HCT116 (cell line): ENCODE results near the gene WWOX. TPM values are rescaled to one million over a fixed set of nuclear protein-coding genes. Genes with fewer than 3 reads are reported as not detected.

Experiments used
- ATAC-seq: fragments of 200-7000 bp; cut with Tn5 transposase; 2 replicates; pipeline ENCODE4 v1.9.1; 2020; ENCODE audit warnings: mild to moderate bottlenecking, moderate library complexity
- BruUV-seq: library from RNA; stranded (reverse); fragments of 400-500 nt; replicated peaks from 2 replicates; lab custom pipeline; 2021; lab: Mats Ljungman, UMichigan
- CTCF ChIA-PET: fragments of 300-600 bp; sonication (Branson Sonifier 250); formaldehyde crosslinking; loops from one replicate; lab custom pipeline; 2021; ENCODE audit warnings: antibody characterized with exemption; lab: Charles Lee
- POLR2A ChIA-PET: fragments of 300-600, 350-600 bp; sonication (Branson Sonifier 250); formaldehyde crosslinking; loops from one replicate; lab custom pipeline; 2021; ENCODE audit warnings: antibody characterized with exemption; lab: Charles Lee
- RAD21 ChIA-PET, 2 experiments: fragments of 300-600 bp; sonication (Branson Sonifier 250); formaldehyde crosslinking; loops; one replicate each; lab custom pipeline; 2023; ENCODE audit warnings: low total read pairs in 2 of 2; ENCODE audit not compliant: uncharacterized antibody in 2 of 2, unreplicated experiment in 2 of 2, low non-redundant PET in 1 of 2; lab: Charles Lee
- DNase-seq: peaks from one replicate; pipeline ENCODE4 v3.0.0-alpha.2; 2010; ENCODE audit warnings: low read depth, low spot score
- H2AFZ ChIP-seq: fragments of 200-600 bp; shearing (Covaris generic), sonication (generic); 2 replicates; pipeline ENCODE4 v1.6.1; 2017; ENCODE audit warnings: low read depth, mixed run types, mixed read lengths, antibody characterized with exemption, low read length; ENCODE audit not compliant: poor library complexity, severe bottlenecking
- H3K27ac ChIP-seq: 2 replicates; pipeline ENCODE4 v1.5.1; 2012; ENCODE audit warnings: low read depth, low read length
- H3K27me3 ChIP-seq: fragments of 200-600 bp; sonication (generic); 2 replicates; pipeline ENCODE4 v1.6.1; 2016; ENCODE audit warnings: mixed run types, low read length, mixed read lengths; ENCODE audit not compliant: insufficient read depth
- H3K36me3 ChIP-seq, 2 experiments: fragments of 200-500 bp in 1 of 2; fragments of 200-600 bp in 1 of 2; sonication (Bioruptor generic) in 1 of 2; sonication (generic) in 1 of 2; 2 replicates each; pipeline versions ENCODE4 v1.5.1 to v1.6.1; 2014 to 2016; ENCODE audit warnings: low read length in 2 of 2, inconsistent platforms in 1 of 2, mixed read lengths in 1 of 2, mixed run types in 1 of 2; ENCODE audit not compliant: insufficient read depth in 2 of 2, control insufficient read depth in 1 of 2
- H3K4me1 ChIP-seq, 2 experiments: fragments of 200-600 bp in 1 of 2; sonication (generic) in 1 of 2; 2 replicates each; pipeline versions ENCODE4 v1.5.1 to v1.6.1; 2012 to 2017; ENCODE audit warnings: low read length in 2 of 2, inconsistent platforms in 1 of 2, mild to moderate bottlenecking in 1 of 2, mixed read lengths in 1 of 2, mixed run types in 1 of 2, moderate library complexity in 1 of 2; ENCODE audit not compliant: insufficient read depth in 2 of 2, control insufficient read depth in 1 of 2
- H3K4me2 ChIP-seq: fragments of 200-600 bp; sonication (generic); 2 replicates; pipeline ENCODE4 v1.6.1; 2017; ENCODE audit warnings: mixed run types, low read length, mixed read lengths
- H3K4me3 ChIP-seq, 2 experiments: fragments of 200-600 bp in 1 of 2; sonication (generic) in 1 of 2; replicated peaks in 1 of 2; 2 replicates each; pipeline ENCODE4 v1.5.1; 2011 to 2016; ENCODE audit warnings: low read length in 2 of 2, control low read depth in 1 of 2, low read depth in 1 of 2, mild to moderate bottlenecking in 1 of 2, mixed read lengths in 1 of 2, mixed run types in 1 of 2
- H3K79me2 ChIP-seq: fragments of 200-600 bp; sonication (generic); 2 replicates; pipeline ENCODE4 v1.6.1; 2017; ENCODE audit warnings: mild to moderate bottlenecking, mixed run types, low read length, moderate library complexity, mixed read lengths; ENCODE audit not compliant: insufficient read depth
- H3K9ac ChIP-seq: fragments of 200-600 bp; sonication (generic); 2 replicates; pipeline ENCODE4 v1.6.1; 2016; ENCODE audit warnings: low read length, mixed read lengths
- H3K9me2 ChIP-seq: fragments of 200-600 bp; sonication (generic), shearing (Covaris generic); 2 replicates; pipeline ENCODE4 v1.6.1; 2017; ENCODE audit warnings: mixed run types, mild to moderate bottlenecking, moderate library complexity; ENCODE audit not compliant: insufficient read depth
- H3K9me3 ChIP-seq, 2 experiments: fragments of 200-500 bp in 1 of 2; fragments of 200-600 bp in 1 of 2; sonication (Bioruptor generic) in 1 of 2; sonication (generic) in 1 of 2; 2 replicates each; pipeline ENCODE4 v1.6.1; 2014 to 2017; ENCODE audit warnings: low read length in 2 of 2, mixed read lengths in 2 of 2, inconsistent platforms in 1 of 2, low read depth in 1 of 2, mild to moderate bottlenecking in 1 of 2, mixed run types in 1 of 2, moderate library complexity in 1 of 2; ENCODE audit not compliant: control insufficient read depth in 1 of 2, insufficient read depth in 1 of 2
- H4K20me1 ChIP-seq: fragments of 200-600 bp; sonication (generic), shearing (Covaris generic); 2 replicates; pipeline ENCODE4 v1.6.1; 2017; ENCODE audit warnings: mixed run types, mild to moderate bottlenecking, moderate library complexity; ENCODE audit not compliant: insufficient read depth
- EGR1 ChIP-seq: IDR thresholded peaks from 2 replicates; pipeline ENCODE4 v1.6.1; 2012; ENCODE audit warnings: low read depth
- ELF1 ChIP-seq: IDR thresholded peaks from 2 replicates; pipeline ENCODE4 v1.6.1; 2012; ENCODE audit warnings: low read depth, borderline replicate concordance
- EZH2 ChIP-seq: fragments of 200-600 bp; sonication (generic); IDR thresholded peaks from 2 replicates; pipeline ENCODE4 v1.6.1; 2017; ENCODE audit warnings: antibody characterized with exemption, mixed run types
- FOSL1 ChIP-seq: IDR thresholded peaks from 2 replicates; pipeline ENCODE4 v1.6.1; 2012; ENCODE audit warnings: low read depth
- POLR2AphosphoS5 ChIP-seq: IDR thresholded peaks from 2 replicates; pipeline ENCODE4 v1.6.1; 2011; ENCODE audit warnings: mild to moderate bottlenecking, low read depth, low read length, moderate library complexity
- RAD21 ChIP-seq: IDR thresholded peaks from 2 replicates; pipeline ENCODE4 v1.6.1; 2012; ENCODE audit warnings: low read depth, mild to moderate bottlenecking
- REST ChIP-seq: IDR thresholded peaks from 2 replicates; pipeline ENCODE4 v1.6.1; 2012; ENCODE audit warnings: low read depth
- SIN3A ChIP-seq: IDR thresholded peaks from 2 replicates; pipeline ENCODE4 v1.6.1; 2012; ENCODE audit warnings: low read depth
- SP1 ChIP-seq: IDR thresholded peaks from 2 replicates; pipeline ENCODE4 v1.6.1; 2012; ENCODE audit warnings: low read depth
- YY1 ChIP-seq: IDR thresholded peaks from 2 replicates; pipeline ENCODE4 v1.6.1; 2011; ENCODE audit warnings: low read length, low read depth, moderate library complexity, mild to moderate bottlenecking; ENCODE audit not compliant: insufficient replicate concordance; ENCODE audit errors: extremely low read depth
- ZFX ChIP-seq: fragments of 450-650 bp; IDR thresholded peaks from 2 replicates; pipeline ENCODE4 v1.6.1; 2017
- ZNF274 ChIP-seq: fragments of 200-500 bp; sonication (Bioruptor generic); IDR thresholded peaks from 2 replicates; pipeline ENCODE4 v1.6.1; 2014; ENCODE audit warnings: mild to moderate bottlenecking, low read depth, low read length, inconsistent platforms
- intact Hi-C: fragments of 100-400 bp; cut with micrococcal nuclease; formaldehyde crosslinking; loops from 2 replicates; pipeline ENCODE4 v1.10.0; 2022
- total RNA-seq: library from RNA; stranded (reverse); gene quantifications from one replicate; pipeline ENCODE4 v1.2.1, GENCODE V29; 2021; ENCODE audit not compliant: unreplicated experiment
- TF ChIP-seq, protein P1 (sequence below): IDR thresholded peaks from 2 replicates; pipeline ENCODE4 v1.6.1; 2011; ENCODE audit warnings: mild to moderate bottlenecking, low read length, moderate library complexity; ENCODE audit not compliant: insufficient replicate concordance; ENCODE audit errors: extremely low read depth
- TF ChIP-seq, protein P2 (sequence below): IDR thresholded peaks from 2 replicates; pipeline ENCODE4 v1.6.1; 2012

The WWOX gene
- total RNA-seq, 1 experiment from 2014 or later = 13.7 TPM

DNA sequence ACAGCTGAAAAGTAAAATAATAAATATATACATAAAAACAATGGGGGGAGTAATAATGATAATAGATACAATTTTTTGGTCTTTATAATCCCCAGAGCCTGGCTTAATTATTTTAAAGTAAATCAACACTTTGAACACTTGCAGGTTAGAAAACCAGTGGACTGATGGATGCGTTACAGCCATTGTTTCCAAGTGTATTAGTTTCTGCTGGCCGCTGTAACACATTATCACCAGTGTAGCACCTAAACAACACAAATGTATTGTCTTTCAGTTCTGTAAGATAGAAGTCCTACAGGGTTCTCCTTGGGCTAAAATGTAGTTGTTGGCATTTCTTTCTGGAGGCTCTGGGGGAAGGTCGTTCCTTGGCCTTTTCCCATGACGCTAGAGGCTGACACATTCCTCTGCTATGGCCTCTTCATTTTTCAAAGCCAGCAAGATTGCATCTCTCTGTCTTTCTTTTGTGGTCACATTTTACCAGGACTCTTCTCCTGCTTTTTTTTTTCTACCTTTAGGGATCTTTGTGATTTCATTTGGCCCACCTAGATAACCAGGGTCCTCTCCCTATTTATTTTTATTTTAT, 116.8 kb downstream of the WWOX start:
- Histone ChIP-seq H3K79me2 (no peaks in the 10 kb centered on the region), H3K9me3 (no peaks in the 10 kb centered on the region), H3K4me3 (no peak overlapping the region), H2AFZ (no peak overlapping the region), H4K20me1 (no peaks in the 10 kb centered on the region), H3K27ac (no peak overlapping the region), H3K9me2 (no peaks in the 10 kb centered on the region), H3K27me3 (no peaks in the 10 kb centered on the region), H3K9ac (no peak overlapping the region), H3K4me2 (no peak overlapping the region), H3K4me1 (peaks cover 12 to 16% of the 10 kb centered on the region in 2 experiments), H3K36me3 (no peaks in the 10 kb centered on the region)
- intact Hi-C loops = no loop called here
- ChIA-PET POLR2A (no interaction called here), RAD21 (no interaction called here), CTCF (no interaction called here)
- DNase-seq (no peak), ATAC-seq (no peak)
- no peak for TF ChIP-seq POLR2AphosphoS5
- TF ChIP-seq ELF1 = no peak
- TF ChIP-seq FOSL1 = no peak
- no TSS peak for BruUV-seq

GRCh38 chr16:78217276-78217675, 117.8 kb downstream of the WWOX start:
- ATAC-seq (no peak), DNase-seq (no peak)
- Histone ChIP-seq H2AFZ (no peak overlapping the region), H3K27ac (no peak overlapping the region), H3K79me2 (no peaks in the 10 kb centered on the region), H3K9ac (no peak overlapping the region), H3K4me1 (peaks cover 3 to 6% of the 10 kb centered on the region in 2 experiments)
- RAD21 ChIA-PET = no interaction called here
- intact Hi-C loops = no loop called here
- TF ChIP-seq SIN3A = no peak
- TF ChIP-seq RAD21 = no peak
- no peak for TF ChIP-seq EZH2
- TF ChIP-seq ZNF274 = no peak
- no peak for TF ChIP-seq ZFX
- TF ChIP-seq, protein P1, sequence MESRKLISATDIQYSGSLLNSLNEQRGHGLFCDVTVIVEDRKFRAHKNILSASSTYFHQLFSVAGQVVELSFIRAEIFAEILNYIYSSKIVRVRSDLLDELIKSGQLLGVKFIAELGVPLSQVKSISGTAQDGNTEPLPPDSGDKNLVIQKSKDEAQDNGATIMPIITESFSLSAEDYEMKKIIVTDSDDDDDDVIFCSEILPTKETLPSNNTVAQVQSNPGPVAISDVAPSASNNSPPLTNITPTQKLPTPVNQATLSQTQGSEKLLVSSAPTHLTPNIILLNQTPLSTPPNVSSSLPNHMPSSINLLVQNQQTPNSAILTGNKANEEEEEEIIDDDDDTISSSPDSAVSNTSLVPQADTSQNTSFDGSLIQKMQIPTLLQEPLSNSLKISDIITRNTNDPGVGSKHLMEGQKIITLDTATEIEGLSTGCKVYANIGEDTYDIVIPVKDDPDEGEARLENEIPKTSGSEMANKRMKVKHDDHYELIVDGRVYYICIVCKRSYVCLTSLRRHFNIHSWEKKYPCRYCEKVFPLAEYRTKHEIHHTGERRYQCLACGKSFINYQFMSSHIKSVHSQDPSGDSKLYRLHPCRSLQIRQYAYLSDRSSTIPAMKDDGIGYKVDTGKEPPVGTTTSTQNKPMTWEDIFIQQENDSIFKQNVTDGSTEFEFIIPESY = no peak
- no peak for TF ChIP-seq FOSL1
- TF ChIP-seq ELF1 = no peak
- TF ChIP-seq, protein P2, sequence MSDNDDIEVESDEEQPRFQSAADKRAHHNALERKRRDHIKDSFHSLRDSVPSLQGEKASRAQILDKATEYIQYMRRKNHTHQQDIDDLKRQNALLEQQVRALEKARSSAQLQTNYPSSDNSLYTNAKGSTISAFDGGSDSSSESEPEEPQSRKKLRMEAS = no peak
- TF ChIP-seq REST = no peak
- TF ChIP-seq EGR1 = no peak
- no peak for TF ChIP-seq SP1
- TF ChIP-seq YY1 = no peak
- TF ChIP-seq, all 23 proteins: peak for 0
- Histone ChIP-seq H3K9me3 (no peaks in the 10 kb centered on the region), H4K20me1 (no peaks in the 10 kb centered on the region), H3K36me3 (no peaks in the 10 kb centered on the region), H3K9me2 (no peaks in the 10 kb centered on the region), H3K4me3 (no peak overlapping the region), H3K4me2 (no peak overlapping the region), H3K27me3 (no peaks in the 10 kb centered on the region)
- POLR2A ChIA-PET = no interaction called here
- CTCF ChIA-PET = no interaction called here
- BruUV-seq = no TSS peak
